ENCODE measurements around the gene KDSR.
A peak's percentile ranks its signal among the peaks of the same experiment; 100 is the strongest.
"Not testable (repeated sequence)": the region's sequence is repeated elsewhere in the genome, so short reads cannot be mapped to it uniquely, and the experiment has no call there.

The KDSR gene

GRCh38 chr18:63365876-63366212 lies 1.2 kb downstream of the KDSR start:
- no peak for DNase-seq

GRCh38 chr18:63363951-63364350 lies 3.1 kb downstream of the KDSR start:
- no peak for DNase-seq

GRCh38 chr18:63363420-63363819 lies 3.6 kb downstream of the KDSR start:
- not testable (repeated sequence) for DNase-seq

- no peak for DNase-seq
Observed at GRCh38 chr18:63356272-63356896, 10.6 kb downstream of the KDSR start.

- DNase-seq, result no peak
Observed at GRCh38 chr18:63350230-63350629, 16.8 kb downstream of the KDSR start.

- DNase-seq, result no peak
Observed at GRCh38 chr18:63348508-63349136, 18.4 kb downstream of the KDSR start.

GRCh38 chr18:63346480-63347183 lies 20.4 kb downstream of the KDSR start:
- DNase-seq, result no peak

GRCh38 chr18:63346031-63346430 lies 21.0 kb downstream of the KDSR start:
- no peak for DNase-seq

- no peak for DNase-seq
Observed at GRCh38 chr18:63344918-63345317, 22.1 kb downstream of the KDSR start.

GRCh38 chr18:63344263-63344662 lies 22.7 kb downstream of the KDSR start:
- no peak for DNase-seq

- no peak for DNase-seq
Observed at GRCh38 chr18:63342206-63342605, 24.8 kb downstream of the KDSR start.

- DNase-seq, result peak; percentile 51
Observed at GRCh38 chr18:63339920-63340484, 27.0 kb downstream of the KDSR start.

- no peak for DNase-seq
Observed at GRCh38 chr18:63336366-63337099, 30.5 kb downstream of the KDSR start.

- no peak for DNase-seq
Observed at GRCh38 chr18:63331105-63331504, 35.9 kb downstream of the KDSR start.

GRCh38 chr18:63329431-63330145 lies 37.4 kb downstream of the KDSR start:
- DNase-seq, result no peak

- DNase-seq, result no peak
Observed at GRCh38 chr18:63326011-63326410, 41.0 kb downstream of the KDSR start.

GRCh38 chr18:63325086-63325686 lies 41.8 kb downstream of the KDSR start:
- no peak for DNase-seq

- DNase-seq, result peak; percentile 46
Observed at GRCh38 chr18:63322908-63323634, 43.9 kb downstream of the KDSR start.

- no peak for DNase-seq
Observed at GRCh38 chr18:63322206-63322605, 44.8 kb downstream of the KDSR start.

- no peak for DNase-seq
Observed at GRCh38 chr18:63321291-63321690, 45.7 kb downstream of the KDSR start.

GRCh38 chr18:63320975-63321265 lies 46.1 kb downstream of the KDSR start:
- no peak for DNase-seq

Data from KG1 (cell line).